Kidney capillary endothelial cell (primary cell): ENCODE data around the gene CHRM5.
A peak's percentile ranks its signal among the peaks of the same experiment; 100 is the strongest.
"Not testable (repeated sequence)": the region's sequence is repeated elsewhere in the genome, so short reads cannot be mapped to it uniquely, and the experiment has no call there.

Experiments
- DNase-seq: peaks from one replicate; pipeline ENCODE4 v3.0.0-alpha.2; 2018; ENCODE audit warnings: low spot score

The CHRM5 gene

GRCh38 chr15:33988384-33988783, 20.1 kb downstream of the CHRM5 start:
- DNase-seq, result no peak

GRCh38 chr15:33994005-33994615, 25.8 kb downstream of the CHRM5 start:
- peak; percentile 19 for DNase-seq

GRCh38 chr15:33995666-33996065, 27.4 kb downstream of the CHRM5 start:
- DNase-seq, result not testable (repeated sequence)

GRCh38 chr15:34001536-34001935, 33.2 kb downstream of the CHRM5 start:
- no peak for DNase-seq

- no peak for DNase-seq
Measured at GRCh38 chr15:34006381-34006780, 38.1 kb downstream of the CHRM5 start.

- DNase-seq, result no peak
Measured at GRCh38 chr15:34009656-34010055, 41.4 kb downstream of the CHRM5 start.

GRCh38 chr15:34010921-34011320, 42.6 kb downstream of the CHRM5 start:
- DNase-seq, result no peak

GRCh38 chr15:34011481-34011880, 43.2 kb downstream of the CHRM5 start:
- no peak for DNase-seq

- DNase-seq, result no peak
Measured at GRCh38 chr15:34012461-34013028, 44.2 kb downstream of the CHRM5 start.

- DNase-seq, result no peak
Measured at GRCh38 chr15:34013746-34014145, 45.4 kb downstream of the CHRM5 start.

GRCh38 chr15:34014556-34014955, 46.3 kb downstream of the CHRM5 start:
- no peak for DNase-seq

GRCh38 chr15:34018021-34018645, 49.8 kb downstream of the CHRM5 start:
- DNase-seq, result no peak

GRCh38 chr15:34018738-34019137, 50.4 kb downstream of the CHRM5 start:
- not testable (repeated sequence) for DNase-seq

GRCh38 chr15:34019369-34019990, 51.2 kb downstream of the CHRM5 start:
- no peak for DNase-seq

GRCh38 chr15:34023907-34024306, 55.6 kb downstream of the CHRM5 start:
- DNase-seq, result no peak

GRCh38 chr15:34025252-34025651, 57.0 kb downstream of the CHRM5 start:
- no peak for DNase-seq

- no peak for DNase-seq
Measured at GRCh38 chr15:34027606-34028005, 59.3 kb downstream of the CHRM5 start.

- no peak for DNase-seq
Measured at GRCh38 chr15:34031987-34032760, 63.9 kb downstream of the CHRM5 start.

GRCh38 chr15:34038023-34038870, 70.0 kb downstream of the CHRM5 start:
- peak; percentile 55 for DNase-seq

- peak; percentile 28 for DNase-seq
Measured at GRCh38 chr15:34038871-34039789, 70.8 kb downstream of the CHRM5 start, which contains the start of gene AVEN. AVEN (minus strand) TSS chr15:34039204; CDS start chr15:34039046, 158 bp downstream.
